GM18870 (cell line): ENCODE results near the gene MTHFD2L.

Experiments
- ATAC-seq: cut with Tn5 transposase; IDR thresholded peaks from one replicate; pipeline ENCODE4 v1.9.1; 2021; ENCODE audit warnings: moderate library complexity; ENCODE audit not compliant: unreplicated experiment

The MTHFD2L gene

GRCh38 chr4:74294681-74295080, 136.8 kb downstream of the MTHFD2L start:
- no peak for ATAC-seq

GRCh38 chr4:74297539-74297938, 139.6 kb downstream of the MTHFD2L start:
- ATAC-seq = no peak

DNA sequence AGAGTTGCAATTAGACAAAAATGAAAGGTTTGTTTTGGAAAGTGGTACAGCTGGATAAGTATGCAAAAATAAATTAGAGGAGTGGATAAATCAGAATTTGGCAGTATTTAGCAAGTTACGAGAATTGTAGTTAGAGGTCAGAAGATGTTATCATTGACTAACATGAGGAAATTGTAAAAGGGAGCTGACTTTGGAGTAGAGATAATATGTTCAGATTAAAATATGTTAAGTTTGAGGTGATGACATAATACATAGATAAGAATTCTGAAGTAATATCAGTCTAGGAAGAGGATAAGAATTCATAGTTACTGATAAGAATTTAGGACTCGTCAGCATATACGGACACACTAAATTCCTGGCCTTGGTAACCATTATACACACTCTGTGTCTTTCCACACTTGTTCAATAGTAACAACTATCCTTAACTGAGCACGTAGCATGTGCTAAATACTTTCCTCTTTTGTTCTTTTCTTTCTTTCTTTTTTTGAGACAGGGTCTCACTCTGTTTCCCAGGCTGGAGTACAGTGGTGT, 146.2 kb downstream of the MTHFD2L start:
- ATAC-seq = no peak

- ATAC-seq = no peak
These were observed 147.1 kb downstream of the MTHFD2L start for GRCh38 chr4:74305000-74305399.

DNA sequence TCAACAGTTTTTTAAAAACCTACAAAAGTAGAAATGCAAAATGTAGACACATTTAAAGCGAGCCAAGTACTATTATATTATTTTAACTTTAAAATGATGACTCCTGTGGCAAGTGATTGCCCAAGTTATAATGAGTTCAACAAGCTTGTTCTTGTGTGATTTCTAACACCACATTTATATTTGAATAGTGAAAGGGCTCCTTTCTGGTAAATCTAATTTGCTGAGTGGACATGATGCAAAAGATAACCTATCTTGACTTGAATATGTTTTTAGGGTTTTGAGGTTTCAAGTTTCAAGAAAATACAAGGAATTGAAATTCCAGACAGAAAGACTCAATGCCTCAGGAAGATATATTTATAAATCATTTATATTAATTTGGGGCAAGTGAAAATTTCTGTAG, 149.3 kb downstream of the MTHFD2L start:
- no peak for ATAC-seq

DNA sequence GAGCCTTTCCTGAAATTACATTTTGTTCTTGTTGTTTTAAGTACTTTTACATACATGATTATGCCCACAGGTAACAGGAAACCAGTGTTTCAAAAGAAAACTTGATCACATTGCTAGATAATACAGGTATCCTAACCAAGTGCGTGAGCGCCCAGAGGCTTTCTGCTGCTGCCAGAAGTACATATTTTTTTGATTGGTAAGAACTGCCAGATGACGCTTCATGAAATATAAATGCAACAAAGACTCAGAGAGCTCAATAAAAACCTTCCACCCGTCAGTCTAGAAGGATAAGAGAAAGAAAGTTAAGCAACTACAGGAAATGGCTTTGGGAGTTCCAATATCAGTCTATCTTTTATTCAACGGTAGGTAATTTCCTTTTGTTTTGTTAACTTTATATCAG, 150.3 kb downstream of the MTHFD2L start, which contains the start of gene EPGN:
TSS of gene EPGN (plus strand) at position 256 of the 400 bp plus-strand sequence. CDS start at position 320, 64 bp downstream.
- no peak for ATAC-seq

DNA sequence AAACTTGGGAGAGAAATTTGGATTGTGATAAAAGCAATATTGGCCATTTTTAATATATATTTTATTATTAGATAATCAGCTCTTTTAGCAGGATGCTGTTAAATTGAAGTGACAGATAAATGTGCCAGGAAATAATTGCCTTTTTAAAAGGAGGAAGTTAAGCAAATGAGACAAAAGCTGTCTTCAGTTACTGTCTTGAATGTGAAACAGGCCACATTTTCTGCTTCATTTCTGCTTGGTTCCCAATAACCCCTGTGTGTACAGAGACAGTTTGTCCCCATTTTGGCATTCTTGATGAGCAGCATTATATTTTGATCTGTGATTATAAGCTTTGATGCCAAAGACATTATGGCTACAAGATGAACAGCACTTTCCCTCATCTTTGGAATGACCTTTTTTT, 151.3 kb downstream of the MTHFD2L start:
- ATAC-seq = no peak

DNA sequence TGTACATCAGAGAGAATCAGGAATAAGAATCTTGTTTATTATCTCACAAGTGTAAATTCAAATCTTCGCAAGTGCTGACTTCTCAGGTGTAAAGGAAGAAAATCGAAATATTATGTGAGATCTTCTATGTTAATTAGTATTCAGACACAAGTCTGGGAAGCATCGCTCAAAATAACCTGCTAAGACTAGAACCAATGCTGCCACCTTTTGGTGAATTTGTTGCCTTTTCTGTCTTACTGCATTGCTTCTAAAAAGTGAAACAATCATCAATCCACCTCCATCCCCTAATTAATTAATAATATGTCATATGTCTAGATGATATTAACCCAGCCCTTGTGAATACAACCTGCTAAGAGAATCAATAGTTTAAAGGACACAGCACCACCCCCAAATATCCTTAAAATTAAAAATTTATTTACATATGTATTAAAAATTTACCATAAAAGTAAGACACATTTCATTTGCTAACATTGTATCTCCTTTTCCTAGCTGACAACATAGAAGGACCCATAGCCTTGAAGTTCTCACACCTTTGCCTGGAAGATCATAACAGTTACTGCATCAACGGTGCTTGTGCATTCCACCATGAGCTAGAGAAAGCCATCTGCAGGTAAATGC, 153.9 kb downstream of the MTHFD2L start:
- peak; percentile 59 for ATAC-seq

- no peak for ATAC-seq
These were observed 156.4 kb downstream of the MTHFD2L start for GRCh38 chr4:74314329-74314728.

DNA sequence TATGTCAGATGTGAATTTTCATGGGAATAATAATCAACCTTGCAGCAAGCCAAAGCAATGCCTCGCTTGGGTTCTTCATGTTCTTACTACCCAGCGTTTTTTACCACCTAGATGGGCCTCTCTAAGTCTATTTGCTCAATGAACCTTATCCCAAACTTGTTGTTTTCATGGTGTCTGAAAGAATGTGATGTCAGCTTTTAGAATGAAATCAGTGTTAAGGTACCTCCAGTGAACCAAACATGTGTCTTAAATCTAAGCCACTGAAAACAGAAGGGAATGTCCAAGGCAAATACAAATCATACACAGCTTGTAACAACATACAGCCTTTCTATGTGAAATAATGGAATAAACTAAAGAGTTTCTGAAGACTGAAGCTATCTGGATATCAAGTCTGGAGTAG, 157.0 kb downstream of the MTHFD2L start:
- ATAC-seq = no peak

- ATAC-seq = no peak
These were observed 157.5 kb downstream of the MTHFD2L start for GRCh38 chr4:74315376-74315775.

GRCh38 chr4:74316397-74316796, 158.5 kb downstream of the MTHFD2L start:
- no peak for ATAC-seq

- no peak for ATAC-seq
These were observed 159.8 kb downstream of the MTHFD2L start for GRCh38 chr4:74317616-74318246.

DNA sequence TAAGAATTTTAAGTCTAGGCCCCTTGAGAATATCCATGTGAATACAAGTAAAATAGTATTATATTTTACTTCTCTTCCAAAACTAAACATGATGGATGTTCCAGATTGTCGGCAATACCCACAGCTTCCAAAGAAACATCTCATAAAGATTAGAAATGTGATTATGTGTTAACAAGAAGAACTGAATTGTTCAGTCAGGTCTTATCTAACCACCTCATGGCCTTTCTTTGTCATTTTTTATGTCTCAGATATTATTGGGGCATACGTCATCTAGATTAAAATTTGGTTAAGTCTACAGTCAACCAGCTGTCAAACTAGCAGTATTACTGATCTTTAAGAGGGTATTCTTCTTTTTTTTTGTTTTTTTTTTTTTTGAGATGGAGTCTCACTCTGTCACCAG, 160.4 kb downstream of the MTHFD2L start:
- ATAC-seq = no peak

DNA sequence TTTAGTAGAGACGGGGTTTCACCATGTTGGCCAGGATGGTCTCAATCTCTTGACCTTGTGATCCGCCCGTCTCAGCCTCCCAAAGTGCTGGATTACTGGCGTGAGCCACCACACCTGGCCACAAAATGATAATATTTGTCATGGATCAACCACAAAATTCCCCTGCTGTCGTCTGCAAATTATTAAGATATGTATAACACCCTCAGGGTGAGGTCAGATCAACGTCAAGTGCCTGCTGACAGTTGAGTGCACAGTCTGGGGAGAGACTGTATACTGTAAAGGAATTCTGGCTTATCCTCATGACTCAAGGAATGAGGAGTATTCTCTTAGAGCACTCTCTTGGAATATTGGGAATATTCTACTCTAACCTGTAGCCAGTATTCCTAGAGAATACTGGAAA, 161.6 kb downstream of the MTHFD2L start:
- no peak for ATAC-seq

- peak; percentile 87 for ATAC-seq
These were observed 162.7 kb downstream of the MTHFD2L start for GRCh38 chr4:74320559-74321118.

GRCh38 chr4:74322301-74322700, 164.4 kb downstream of the MTHFD2L start:
- ATAC-seq = no peak

DNA sequence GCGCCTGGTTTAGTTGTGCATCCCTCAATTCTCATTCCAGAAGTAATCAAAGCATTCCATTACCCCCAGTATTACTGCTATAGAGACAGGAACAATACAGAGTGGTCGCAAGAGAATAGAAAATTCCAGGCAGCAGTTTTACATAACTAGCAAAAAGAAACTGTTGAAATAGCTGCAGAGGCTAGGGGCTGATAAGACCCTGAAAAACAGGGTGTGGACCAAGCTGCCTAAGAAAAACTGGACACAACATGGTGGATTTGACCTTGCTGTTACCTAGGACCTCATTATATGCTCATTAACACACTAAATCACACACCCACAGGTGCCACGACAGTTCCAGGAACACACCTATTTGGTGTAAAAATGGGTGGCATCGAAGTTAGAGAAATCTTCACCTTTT, 165.7 kb downstream of the MTHFD2L start:
- ATAC-seq = no peak

GRCh38 chr4:74324262-74324661, 166.3 kb downstream of the MTHFD2L start:
- ATAC-seq = no peak

- ATAC-seq = no peak
These were observed 168.0 kb downstream of the MTHFD2L start for GRCh38 chr4:74325886-74326285.

- ATAC-seq = no peak
These were observed 169.8 kb downstream of the MTHFD2L start for GRCh38 chr4:74327762-74328161.

DNA sequence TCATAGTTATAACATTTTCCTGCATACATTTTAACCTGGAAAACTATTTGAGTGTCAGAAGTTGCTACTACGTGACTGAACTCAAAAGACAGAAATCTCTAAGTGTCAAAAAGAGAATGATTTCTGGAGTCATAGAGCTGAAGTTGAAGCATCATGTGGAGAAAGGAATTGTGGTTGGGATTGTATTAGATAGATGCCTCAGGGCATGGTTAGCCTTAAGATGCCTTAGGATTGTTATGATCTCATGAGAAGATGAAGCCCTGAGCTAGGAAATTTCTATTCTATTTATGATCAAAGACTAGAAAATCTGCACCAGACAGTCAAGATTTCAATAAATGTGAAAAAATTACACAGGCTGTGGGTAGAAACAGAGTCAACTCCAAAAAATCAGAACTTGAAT, 170.6 kb downstream of the MTHFD2L start:
- no peak for ATAC-seq
